ENCODE data around the gene ZC3H10. TPM values are rescaled to one million over a fixed set of nuclear protein-coding genes. Genes with fewer than 3 reads are reported as not detected.

ZC3H10 gene
- total RNA-seq, 1 donor from 2014 or later: 11.6 TPM

GRCh38 chr12:56169229-56169759 lies 51.2 kb downstream of the ZC3H10 start:
- Mint-ChIP-seq H3K4me3 (no peak overlapping the region), H3K9me3 (no peaks in the 10 kb centered on the region), H3K36me3 (peaks cover 30% of the 10 kb centered on the region), H3K27ac (peak overlapping the region; percentile 44), H3K27me3 (no peaks in the 10 kb centered on the region), H3K4me1 (ENCODE audit: unreplicated experiment) (peaks cover 5% of the 10 kb centered on the region)
- DNase-seq (ENCODE audit: extremely low spot score, unreplicated experiment): no peak
- TF ChIP-seq CTCF (conservative IDR thresholded peaks at IDR 0.05): no peak

- no peaks in the 10 kb centered on the region for H3K9me3 Mint-ChIP-seq
- H3K36me3 Mint-ChIP-seq: peaks cover 34% of the 10 kb centered on the region
- no peak for DNase-seq (ENCODE audit: extremely low spot score, unreplicated experiment)
- no peaks in the 10 kb centered on the region for H3K27me3 Mint-ChIP-seq
- H3K4me1 Mint-ChIP-seq (ENCODE audit: unreplicated experiment): no peaks in the 10 kb centered on the region
- no peak for TF ChIP-seq CTCF (conservative IDR thresholded peaks at IDR 0.05)
- no peak overlapping the region for H3K27ac Mint-ChIP-seq
- no peak overlapping the region for H3K4me3 Mint-ChIP-seq
These were observed 54.8 kb downstream of the ZC3H10 start for GRCh38 chr12:56172839-56173238.

Other genes starting within 250 kb of the ZC3H10 start
- gene PYM1, start 190.4 kb upstream of the ZC3H10 start, total RNA-seq (ENCODE audit: low replicate concordance): 28.0 and 33.7 TPM in 2 replicates
- 28.6 and 46.6 TPM in 2 replicates for gene DGKA, start 187.1 kb upstream of the ZC3H10 start, total RNA-seq (ENCODE audit: low replicate concordance)
- gene PMEL, start 152.2 kb upstream of the ZC3H10 start, total RNA-seq (ENCODE audit: low replicate concordance): 1.4 and 136 TPM in 2 replicates
- gene CDK2, start 151.4 kb upstream of the ZC3H10 start, total RNA-seq (ENCODE audit: low replicate concordance): 52.8 and 82.8 TPM in 2 replicates
- gene RAB5B, start 144.2 kb upstream of the ZC3H10 start, total RNA-seq (ENCODE audit: low replicate concordance): 105 and 131 TPM in 2 replicates
- gene SUOX, start 121.0 kb upstream of the ZC3H10 start, total RNA-seq (ENCODE audit: low replicate concordance): 28.4 and 34.6 TPM in 2 replicates
- gene IKZF4, start 97.2 kb upstream of the ZC3H10 start, total RNA-seq (ENCODE audit: low replicate concordance): 6.1 and 21.0 TPM in 2 replicates
- gene RPS26, start 76.3 kb upstream of the ZC3H10 start, total RNA-seq (ENCODE audit: low replicate concordance): 20.2 and 38.7 TPM in 2 replicates
- 76.5 and 176 TPM in 2 replicates for gene ERBB3, start 38.1 kb upstream of the ZC3H10 start, total RNA-seq (ENCODE audit: low replicate concordance)
- gene PA2G4, start 13.7 kb upstream of the ZC3H10 start, total RNA-seq (ENCODE audit: low replicate concordance): 115 and 141 TPM in 2 replicates
- gene RPL41, start 1.6 kb upstream of the ZC3H10 start, total RNA-seq (ENCODE audit: low replicate concordance): 4,566 and 4,714 TPM in 2 replicates
- 81.4 and 96.3 TPM in 2 replicates for gene ESYT1, start 10.0 kb downstream of the ZC3H10 start, total RNA-seq (ENCODE audit: low replicate concordance)
- gene MYL6B, start 34.3 kb downstream of the ZC3H10 start, total RNA-seq (ENCODE audit: low replicate concordance): 66.2 and 161 TPM in 2 replicates
- 1,223 and 1,943 TPM in 2 replicates for gene MYL6, start 40.1 kb downstream of the ZC3H10 start, total RNA-seq (ENCODE audit: low replicate concordance)
- 92.8 and 147 TPM in 2 replicates for gene SMARCC2, start 71.2 kb downstream of the ZC3H10 start, total RNA-seq (ENCODE audit: low replicate concordance)
- gene RNF41, start 103.7 kb downstream of the ZC3H10 start, total RNA-seq (ENCODE audit: low replicate concordance): 33.7 and 37.7 TPM in 2 replicates
- 37.5 and 40.0 TPM in 2 replicates for gene NABP2, start 106.1 kb downstream of the ZC3H10 start, total RNA-seq (ENCODE audit: low replicate concordance)
- gene SLC39A5, start 111.8 kb downstream of the ZC3H10 start, total RNA-seq (ENCODE audit: low replicate concordance): 23.0 and 37.7 TPM in 2 replicates
- gene ANKRD52, start 140.1 kb downstream of the ZC3H10 start, total RNA-seq (ENCODE audit: low replicate concordance): 52.9 and 56.1 TPM in 2 replicates
- gene COQ10A, start 148.7 kb downstream of the ZC3H10 start, total RNA-seq (ENCODE audit: low replicate concordance): 21.3 and 26.4 TPM in 2 replicates
- 278 and 290 TPM in 2 replicates for gene CS, start 182.1 kb downstream of the ZC3H10 start, total RNA-seq (ENCODE audit: low replicate concordance)
- 194 and 217 TPM in 2 replicates for gene CNPY2, start 197.7 kb downstream of the ZC3H10 start, total RNA-seq (ENCODE audit: low replicate concordance)
- 58.3 and 77.5 TPM in 2 replicates for gene PAN2, start 215.7 kb downstream of the ZC3H10 start, total RNA-seq (ENCODE audit: low replicate concordance)
- gene IL23A, start 220.6 kb downstream of the ZC3H10 start, total RNA-seq (ENCODE audit: low replicate concordance): 0.48 and 1.3 TPM in 2 replicates
- gene STAT2, start 241.8 kb downstream of the ZC3H10 start, total RNA-seq (ENCODE audit: low replicate concordance): 132 and 139 TPM in 2 replicates
- not detected in 2 replicates for gene APOF, start 244.6 kb downstream of the ZC3H10 start, total RNA-seq (ENCODE audit: low replicate concordance)